IPS DF 4.7 (cell line): Measurements from ENCODE around the gene EFCAB7.

Source experiments
- DNase-seq: peaks from one replicate; pipeline ENCODE4 v3.0.0-alpha.2; 2013; ENCODE audit warnings: low spot score; ENCODE audit errors: extremely low read depth

EFCAB7 gene

DNA sequence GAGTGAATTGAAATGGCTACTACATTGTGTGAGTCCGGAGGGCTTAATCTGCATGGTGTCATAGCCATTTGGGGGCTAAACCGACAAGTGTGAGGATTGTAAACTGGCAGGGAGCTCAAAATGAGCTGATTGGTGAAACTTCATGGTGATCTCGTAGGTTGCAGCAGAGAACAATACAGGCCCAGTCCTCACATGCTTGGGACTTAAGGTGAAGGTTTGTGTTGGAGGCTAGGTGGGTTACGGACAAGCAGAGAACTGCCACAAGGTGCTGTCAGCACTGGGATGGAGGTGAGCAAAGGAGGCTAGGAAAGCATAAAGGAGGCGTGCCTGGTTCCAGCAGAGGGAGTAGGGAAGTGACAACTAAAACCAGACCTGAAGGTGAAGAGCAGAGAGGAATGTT lies 79.3 kb downstream of the EFCAB7 start:
- DNase-seq = no peak

- DNase-seq = no peak
Observed at GRCh38 chr1:63603810-63604209, 80.5 kb downstream of the EFCAB7 start.

DNA sequence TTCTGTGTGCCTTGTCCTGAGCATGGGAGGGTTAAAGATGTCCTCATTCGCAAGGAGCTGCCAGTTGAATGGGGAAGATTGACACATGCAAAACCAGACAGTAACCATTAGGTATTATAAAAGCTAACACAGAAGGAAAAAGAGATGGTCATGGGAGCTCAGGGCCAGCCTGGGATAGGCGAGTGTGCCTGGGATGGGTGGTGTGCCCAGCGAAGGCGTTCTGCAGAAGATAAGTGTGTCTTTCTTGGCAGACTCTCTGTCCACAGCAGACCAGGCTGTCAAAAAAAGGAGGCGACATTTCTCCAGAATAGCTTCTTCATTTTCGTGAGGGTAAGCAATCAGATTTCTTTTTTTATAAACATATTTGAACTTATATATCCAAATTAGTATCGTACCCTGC lies 84.0 kb downstream of the EFCAB7 start:
- DNase-seq = no peak

GRCh38 chr1:63611231-63611630 lies 87.9 kb downstream of the EFCAB7 start:
- DNase-seq = no peak

DNA sequence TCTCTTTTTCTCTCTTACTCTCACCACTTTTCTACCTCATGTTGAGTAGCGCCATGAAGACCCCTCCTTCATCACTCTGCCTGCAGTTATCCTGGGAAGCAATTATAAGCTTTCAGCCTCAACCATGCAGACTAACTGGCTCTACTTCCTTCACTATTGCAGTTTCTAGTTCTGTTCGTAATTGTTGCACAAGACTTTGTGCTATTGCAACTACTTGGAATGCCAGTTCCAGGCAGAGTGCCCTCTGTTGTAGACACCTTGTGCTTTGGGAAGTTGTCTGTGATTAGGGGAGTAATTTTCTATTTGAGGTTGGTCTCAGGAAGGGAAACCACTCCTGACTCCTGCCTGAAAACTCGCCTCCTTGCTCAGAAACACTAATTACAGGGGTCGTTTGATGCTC lies 89.2 kb downstream of the EFCAB7 start:
- no peak for DNase-seq

DNA sequence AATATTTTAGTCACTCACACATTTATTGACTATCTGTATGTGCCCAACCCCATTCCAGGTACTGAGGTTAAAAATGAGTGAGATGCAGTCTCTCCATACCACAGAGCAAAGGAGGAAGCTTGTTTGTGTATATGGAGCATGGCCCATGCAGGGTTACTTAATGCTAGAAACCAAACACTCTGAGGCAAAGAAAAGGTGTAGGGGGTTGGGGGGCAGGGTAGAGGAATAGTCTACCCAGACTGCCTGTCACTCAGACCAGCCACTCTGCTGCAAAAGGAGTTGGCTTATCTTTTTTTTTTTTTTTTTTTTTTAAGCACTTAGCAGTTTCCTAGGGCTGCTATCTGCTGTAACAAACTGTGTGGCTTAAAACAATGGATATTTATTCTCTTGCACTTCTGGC lies 89.6 kb downstream of the EFCAB7 start:
- DNase-seq = no peak

DNA sequence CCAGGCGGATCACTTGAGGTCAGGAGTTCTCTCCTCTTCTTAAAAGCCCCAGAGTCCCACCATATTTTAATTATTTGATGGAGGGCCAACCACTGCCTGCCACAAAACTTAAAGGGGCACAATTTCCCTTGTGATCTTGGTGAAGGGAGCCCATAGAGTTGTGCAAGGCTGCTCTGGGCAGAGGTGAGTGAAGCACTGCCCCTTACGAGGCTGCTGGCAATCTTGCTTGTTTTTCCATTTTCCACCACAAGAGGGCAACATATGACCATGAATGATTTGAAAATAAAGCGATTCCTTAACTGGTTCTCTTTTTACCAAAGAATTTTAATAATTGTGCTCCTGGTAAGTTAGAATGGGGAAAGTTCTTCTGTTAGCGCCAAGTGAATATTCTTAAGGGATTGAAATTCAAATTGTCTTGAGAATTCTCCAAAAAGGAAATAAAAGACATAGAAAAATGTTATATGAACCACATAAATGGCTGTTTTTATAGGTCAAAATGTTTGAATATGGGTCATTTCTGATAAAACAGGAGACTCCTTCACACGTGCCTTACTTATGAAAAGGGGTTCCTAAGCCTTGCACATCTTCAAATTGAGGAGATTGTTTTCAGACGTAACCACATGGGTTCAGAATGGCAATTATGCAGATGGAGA lies 92.6 kb downstream of the EFCAB7 start:
- DNase-seq = no peak

DNA sequence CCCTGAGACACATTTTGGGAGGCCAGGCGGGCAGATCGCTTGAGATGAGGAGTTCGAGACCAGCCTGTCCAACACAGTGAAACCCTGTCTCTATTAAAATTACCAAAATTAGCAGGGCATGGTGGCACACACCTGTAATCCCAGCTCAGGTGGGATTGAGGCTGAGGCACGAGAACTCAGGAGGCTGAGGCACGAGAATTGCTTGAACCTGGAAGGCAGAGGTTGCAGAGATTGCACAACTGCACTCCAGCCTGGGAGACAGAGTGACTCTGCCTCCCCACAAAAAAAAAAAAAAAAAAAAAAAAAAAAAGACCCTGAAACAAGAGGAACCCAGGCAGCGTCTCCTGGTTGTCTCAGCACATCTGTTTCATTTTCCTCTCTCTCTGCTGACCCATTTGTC lies 94.1 kb downstream of the EFCAB7 start:
- no peak for DNase-seq

- DNase-seq = no peak
Observed at GRCh38 chr1:63618011-63618410, 94.7 kb downstream of the EFCAB7 start.

DNA sequence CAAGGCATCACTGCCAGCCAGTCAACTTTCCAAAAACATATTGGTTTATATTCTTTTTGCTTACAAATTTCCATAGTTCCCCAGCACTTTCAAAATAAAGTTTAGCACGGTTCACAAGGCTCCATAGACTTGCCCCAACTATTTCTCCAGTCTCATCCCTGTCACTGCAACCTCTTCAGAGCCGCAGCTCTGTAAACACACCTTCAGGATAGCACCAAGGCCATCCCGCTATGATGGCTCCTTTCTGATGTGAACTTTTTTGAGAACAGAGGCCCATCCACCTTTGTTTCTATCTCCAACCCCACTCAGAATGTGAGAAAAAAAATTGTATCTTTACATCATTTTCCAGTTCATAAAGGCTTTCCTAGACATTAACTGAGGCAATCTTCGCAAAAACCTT lies 96.2 kb downstream of the EFCAB7 start:
- DNase-seq = no peak

- DNase-seq = no peak
Observed at GRCh38 chr1:63620671-63621070, 97.3 kb downstream of the EFCAB7 start.

DNA sequence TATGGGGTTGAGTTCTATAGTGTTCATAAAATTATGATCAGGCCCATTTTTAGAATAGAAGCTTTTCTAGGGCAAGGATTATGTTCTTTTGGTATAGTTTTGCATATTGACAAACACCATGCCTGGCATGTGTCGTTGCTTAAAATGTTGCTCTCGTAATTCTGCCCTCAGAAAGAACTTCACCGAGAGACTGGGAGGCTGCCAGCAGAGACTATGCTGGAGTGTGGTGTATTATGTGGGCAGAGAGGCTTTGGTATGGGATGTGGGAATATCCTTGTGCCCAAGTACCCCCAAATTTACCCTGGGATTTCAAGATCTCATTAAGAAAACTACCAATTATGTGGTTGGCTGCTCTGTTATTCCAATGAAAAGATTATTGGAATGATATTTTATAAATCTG lies 97.8 kb downstream of the EFCAB7 start:
- no peak for DNase-seq

- no peak for DNase-seq
Observed at GRCh38 chr1:63621698-63622097, 98.4 kb downstream of the EFCAB7 start.
